ENCODE measurements around the gene FSTL5. TPM values are rescaled to one million over a fixed set of nuclear protein-coding genes. Genes with fewer than 3 reads are reported as not detected.
"Not testable (repeated sequence)": the region's sequence is repeated elsewhere in the genome, so short reads cannot be mapped to it uniquely, and the experiment has no call there.

The FSTL5 gene
- total RNA-seq: 10 to 100 TPM in 1 of 4 donors, 1 to 10 TPM in 3; 4.8 to 13.5 (median 7.1) TPM

DNA sequence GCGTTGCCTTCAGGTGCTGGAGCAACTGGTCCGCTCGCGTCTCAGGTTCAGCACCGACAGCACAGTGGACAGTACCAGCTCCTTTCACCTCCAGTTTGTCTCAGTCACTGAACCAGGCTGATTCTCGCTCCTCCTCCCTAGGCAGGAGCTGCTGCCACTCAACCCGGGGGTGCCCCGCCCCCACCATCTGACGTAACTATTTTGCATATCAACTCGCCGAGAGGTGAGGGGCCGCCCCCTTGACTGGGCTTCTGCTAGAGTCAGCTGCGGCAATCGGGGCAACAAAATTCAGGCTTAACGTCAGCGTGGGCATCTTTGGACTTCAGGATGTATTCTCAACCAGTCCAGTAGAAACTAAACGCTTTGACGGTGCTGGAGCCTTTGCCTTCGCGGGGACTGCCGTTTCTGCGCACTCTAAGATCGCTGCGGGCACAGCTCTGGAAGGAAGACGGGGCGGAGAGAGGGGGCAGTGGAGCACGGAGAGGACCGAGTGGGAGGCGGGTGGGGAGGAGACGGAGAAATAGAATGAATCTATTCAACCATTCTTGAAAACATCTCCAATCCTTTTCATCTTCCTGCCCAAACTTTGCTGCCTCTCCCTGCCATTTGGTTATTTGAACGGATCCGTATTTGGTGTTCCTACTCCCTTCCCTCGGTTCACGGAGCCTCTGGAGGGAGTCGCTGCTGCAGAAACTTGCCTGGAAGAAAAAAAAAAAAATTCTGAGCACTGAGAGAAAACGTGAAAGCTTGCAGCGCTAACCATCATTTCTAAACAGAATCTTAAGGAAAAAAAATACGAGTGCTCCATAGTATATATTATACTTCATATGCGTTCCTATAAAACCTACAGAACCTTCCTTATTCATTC, at the start of gene FSTL5:
Gene FSTL5, minus strand, starts transcription at position 109 of the 868 bp plus-strand sequence. CDS start 52,604 bp downstream, outside the sequence.
- peak in 1 of 2 donors; percentile 60 for TF ChIP-seq POLR2A (IDR thresholded peaks at IDR 0.05)
- TF ChIP-seq, protein P1, sequence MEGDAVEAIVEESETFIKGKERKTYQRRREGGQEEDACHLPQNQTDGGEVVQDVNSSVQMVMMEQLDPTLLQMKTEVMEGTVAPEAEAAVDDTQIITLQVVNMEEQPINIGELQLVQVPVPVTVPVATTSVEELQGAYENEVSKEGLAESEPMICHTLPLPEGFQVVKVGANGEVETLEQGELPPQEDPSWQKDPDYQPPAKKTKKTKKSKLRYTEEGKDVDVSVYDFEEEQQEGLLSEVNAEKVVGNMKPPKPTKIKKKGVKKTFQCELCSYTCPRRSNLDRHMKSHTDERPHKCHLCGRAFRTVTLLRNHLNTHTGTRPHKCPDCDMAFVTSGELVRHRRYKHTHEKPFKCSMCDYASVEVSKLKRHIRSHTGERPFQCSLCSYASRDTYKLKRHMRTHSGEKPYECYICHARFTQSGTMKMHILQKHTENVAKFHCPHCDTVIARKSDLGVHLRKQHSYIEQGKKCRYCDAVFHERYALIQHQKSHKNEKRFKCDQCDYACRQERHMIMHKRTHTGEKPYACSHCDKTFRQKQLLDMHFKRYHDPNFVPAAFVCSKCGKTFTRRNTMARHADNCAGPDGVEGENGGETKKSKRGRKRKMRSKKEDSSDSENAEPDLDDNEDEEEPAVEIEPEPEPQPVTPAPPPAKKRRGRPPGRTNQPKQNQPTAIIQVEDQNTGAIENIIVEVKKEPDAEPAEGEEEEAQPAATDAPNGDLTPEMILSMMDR (IDR thresholded peaks at IDR 0.05): no peak
- TF ChIP-seq EP300 (IDR thresholded peaks at IDR 0.05): peak; percentile 36 to 75
- Histone ChIP-seq H3K36me3 (no peaks in the 10 kb centered on the region), H3K9me3 (no peaks in the 10 kb centered on the region), H3K4me3 (peak within 1 kb of the TSS; percentile 29 to 51 (median 44)), H3K4me1 (peaks cover 0 to 24% (median 2%) of the 10 kb centered on the region in 4 donors), H3K27ac (peak within 1 kb of the TSS in 3 of 4 donors; percentile 63 to 78 (median 66)), H3K27me3 (peaks cover 0 to 5% of the 10 kb centered on the region in 2 donors)
- WGBS, 2 donors: 3% methylated on average over 35 to 39 of the region's 39 CpGs
- peak; percentile 34 to 38 for DNase-seq (ENCODE audit: low spot score in 2 of 2)

DNA sequence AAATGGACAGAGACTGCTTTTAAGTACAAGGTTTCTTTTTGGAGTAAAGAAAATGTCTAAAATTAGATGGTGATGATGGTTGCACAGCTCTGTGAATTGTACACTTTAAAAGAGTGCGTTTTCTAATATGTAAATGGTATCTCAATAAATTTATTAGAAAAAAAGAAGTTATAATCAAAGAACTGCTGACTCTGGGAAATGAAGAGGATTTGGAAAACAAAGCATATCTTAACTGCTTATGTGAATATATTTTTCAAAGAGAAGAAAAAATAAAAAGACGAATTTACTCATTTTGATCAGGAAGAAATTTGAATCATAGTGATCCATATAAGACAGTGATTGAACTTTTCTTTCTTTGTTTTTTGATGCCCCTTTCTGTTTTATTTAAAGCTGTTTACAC, 45.9 kb upstream of the FSTL5 start:
- H3K9me3 ChIP-seq: peaks cover 0 to 4% (median 0%) of the 10 kb centered on the region in 4 donors
- H3K4me3 ChIP-seq: no peak overlapping the region
- H3K27ac ChIP-seq: no peak overlapping the region
- H3K36me3 ChIP-seq: no peaks in the 10 kb centered on the region
- DNase-seq (ENCODE audit: low spot score in 2 of 2): no peak
- H3K27me3 ChIP-seq: no peaks in the 10 kb centered on the region
- 76 to 90% methylated on average over 2 of the region's 2 CpGs for WGBS, 2 donors
- H3K4me1 ChIP-seq: no peaks in the 10 kb centered on the region
- TF ChIP-seq EP300 (IDR thresholded peaks at IDR 0.05) (no peak), POLR2A (IDR thresholded peaks at IDR 0.05) (no peak)
- TF ChIP-seq, protein P1 (IDR thresholded peaks at IDR 0.05): no peak

DNA sequence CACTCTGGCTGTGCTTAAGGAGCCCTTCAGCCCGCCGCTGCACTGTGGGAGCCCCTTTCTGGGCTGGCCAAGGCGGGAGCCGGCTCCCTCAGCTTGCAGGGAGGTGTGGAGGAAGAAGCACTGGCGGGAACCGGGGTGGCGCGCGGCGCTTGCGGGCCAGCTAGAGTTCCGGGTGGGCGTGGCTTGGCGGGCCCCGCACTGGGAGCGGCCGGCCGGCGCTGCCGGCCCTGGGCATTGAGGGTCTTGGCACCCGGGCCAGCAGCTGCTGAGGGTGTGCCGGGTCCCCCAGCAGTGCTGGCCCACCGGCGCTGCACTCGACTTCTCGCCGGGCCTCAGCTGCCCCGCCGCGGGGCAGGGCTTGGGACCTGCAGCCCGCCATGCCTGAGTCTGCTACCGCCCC, 39.7 kb upstream of the FSTL5 start:
- not testable (repeated sequence) for H3K4me1 ChIP-seq; H3K4me3 ChIP-seq; H3K9me3 ChIP-seq; H3K27ac ChIP-seq; DNase-seq (ENCODE audit: low spot score in 2 of 2); H3K27me3 ChIP-seq; H3K36me3 ChIP-seq
- 97 to 98% methylated on average over 29 of the region's 32 CpGs for WGBS, 2 donors

DNA sequence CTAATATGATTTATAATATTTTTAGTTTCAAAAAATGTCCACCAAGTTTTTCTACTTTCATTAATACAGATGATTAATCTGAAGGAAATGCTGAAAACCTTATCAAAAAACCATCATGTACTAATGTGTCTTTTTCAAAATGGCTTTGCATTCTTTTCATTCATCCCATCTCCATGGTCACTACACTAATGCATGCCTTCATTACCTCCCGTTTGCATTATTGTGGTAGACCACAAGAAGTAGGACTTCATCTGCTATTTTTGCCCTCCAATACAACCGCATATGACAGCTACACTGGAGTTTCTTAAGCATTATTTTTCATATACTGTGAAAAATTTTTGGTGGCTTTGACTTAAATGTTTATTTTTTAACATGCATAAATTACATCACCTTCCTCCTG, 37.9 kb upstream of the FSTL5 start:
- TF ChIP-seq POLR2A (IDR thresholded peaks at IDR 0.05) (no peak), EP300 (IDR thresholded peaks at IDR 0.05) (no peak)
- TF ChIP-seq, protein P1 (IDR thresholded peaks at IDR 0.05): no peak
- no peak for DNase-seq (ENCODE audit: low spot score in 2 of 2)
- Histone ChIP-seq H3K9me3 (peaks cover 0 to 8% (median 0%) of the 10 kb centered on the region in 4 donors), H3K27ac (no peak overlapping the region), H3K36me3 (no peaks in the 10 kb centered on the region), H3K27me3 (no peaks in the 10 kb centered on the region), H3K4me3 (no peak overlapping the region), H3K4me1 (no peaks in the 10 kb centered on the region)
- whole genome bisulfite sequencing, 2 donors: 70 to 82% methylated on average over 2 of the region's 2 CpGs

DNA sequence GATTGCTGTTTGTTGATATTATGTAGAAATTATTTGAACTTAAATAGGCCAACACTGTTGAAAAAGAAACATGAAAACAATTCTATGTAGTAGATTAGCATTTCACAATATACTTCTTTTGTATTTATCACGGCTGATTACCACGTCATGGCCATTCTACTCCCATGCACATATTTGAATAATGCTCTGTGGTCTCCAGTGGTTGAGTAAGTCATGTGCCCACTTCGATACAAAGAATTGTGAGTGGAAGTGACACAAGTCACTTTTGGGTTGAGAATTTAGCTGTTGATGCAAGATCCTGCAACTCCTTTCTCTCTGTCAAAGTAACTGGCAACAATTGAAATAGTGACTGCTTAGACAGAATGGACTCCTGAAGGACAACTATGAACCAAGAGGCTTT, 6.7 kb upstream of the FSTL5 start:
- H3K4me3 ChIP-seq: no peak overlapping the region
- TF ChIP-seq EP300 (IDR thresholded peaks at IDR 0.05): no peak
- no peaks in the 10 kb centered on the region for H3K36me3 ChIP-seq
- no peaks in the 10 kb centered on the region for H3K27me3 ChIP-seq
- no peaks in the 10 kb centered on the region for H3K9me3 ChIP-seq
- WGBS, 2 donors: 28 to 35% methylated on average over 3 of the region's 3 CpGs
- no peak for DNase-seq (ENCODE audit: low spot score in 2 of 2)
- no peak overlapping the region for H3K27ac ChIP-seq
- H3K4me1 ChIP-seq: peaks cover 0 to 5% (median 0%) of the 10 kb centered on the region in 4 donors

DNA sequence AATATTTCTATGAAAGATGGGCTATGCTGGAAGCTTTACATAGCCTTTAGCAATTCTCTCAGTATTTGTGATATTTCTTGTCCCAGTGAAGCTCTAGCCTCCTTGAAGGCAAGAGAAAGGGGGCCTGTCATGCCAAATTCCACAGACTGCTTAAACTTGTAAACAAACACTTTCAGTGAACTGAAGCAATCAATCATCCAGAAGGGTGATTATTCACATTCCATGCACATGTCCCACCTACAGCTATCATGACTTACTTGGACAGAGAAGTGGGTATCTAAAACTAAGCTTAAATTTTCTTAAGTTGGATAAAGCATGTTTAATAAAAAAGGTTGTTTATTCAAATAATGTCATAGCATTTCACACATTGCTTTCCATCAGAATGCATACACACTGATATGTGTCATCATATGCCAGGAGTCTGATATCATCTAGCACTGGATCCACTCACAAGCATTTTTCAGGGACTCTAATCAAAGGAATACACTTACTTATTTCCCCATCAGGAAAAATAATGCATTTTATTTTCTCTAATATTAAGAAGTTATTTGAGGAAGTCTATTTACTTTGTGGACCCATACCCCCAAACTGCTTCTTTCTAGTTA, 1.2 kb upstream of the FSTL5 start:
- TF ChIP-seq, protein P1 (IDR thresholded peaks at IDR 0.05): no peak
- TF ChIP-seq EP300 (IDR thresholded peaks at IDR 0.05) (no peak), POLR2A (IDR thresholded peaks at IDR 0.05) (no peak)
- DNase-seq (ENCODE audit: low spot score in 2 of 2): no peak
- H3K4me3 ChIP-seq: peak overlapping the region in 1 of 4 donors; percentile 51

More for the DNA sequence above, 1.2 kb upstream of the FSTL5 start:
- Histone ChIP-seq H3K36me3 (no peaks in the 10 kb centered on the region), H3K9me3 (no peaks in the 10 kb centered on the region), H3K27me3 (peaks cover 0 to 5% of the 10 kb centered on the region in 2 donors), H3K27ac (peak overlapping the region in 2 of 4 donors; percentile 66 to 78), H3K4me1 (peaks cover 0 to 24% (median 2%) of the 10 kb centered on the region in 4 donors)
